Prostate gland (tissue), 2 donors: ENCODE results near the gene MUC20. TPM values are rescaled to one million over a fixed set of nuclear protein-coding genes. Genes with fewer than 3 reads are reported as not detected.

Source experiments
- DNase-seq: peaks from one replicate; pipeline ENCODE4 v3.0.0-alpha.2; 2019; ENCODE audit warnings: low spot score
- H3K27ac ChIP-seq, 2 donors: fragments of 200-600 bp; sonication (generic); 2 replicates each; pipeline ENCODE4 v1.5.1; 2017 to 2019
- H3K27me3 ChIP-seq: fragments of 200-600 bp; sonication (generic); replicated peaks from 2 replicates; pipeline ENCODE4 v1.5.1; 2019; ENCODE audit not compliant: insufficient read depth
- H3K36me3 ChIP-seq, 2 donors: fragments of 200-600 bp; sonication (generic); 1 replicate in 1 of 2; 2 replicates in 1 of 2; pipeline versions ENCODE4 v1.5.1 to v1.8.1; 2017 to 2019
- H3K4me1 ChIP-seq: fragments of 200-600 bp; sonication (generic); replicated peaks from 2 replicates; pipeline ENCODE4 v1.5.1; 2019
- H3K4me3 ChIP-seq, 2 donors: fragments of 200-600 bp; sonication (generic); 2 replicates each; pipeline ENCODE4 v1.5.1; 2017 to 2019
- H3K9me3 ChIP-seq: fragments of 200-600 bp; sonication (generic); 2 replicates; pipeline ENCODE4 v1.5.1; 2017
- POLR2A ChIP-seq: fragments of 450-650 bp; IDR thresholded peaks from one replicate; pipeline ENCODE4 v1.6.1; 2016; ENCODE audit warnings: antibody characterized with exemption, mild to moderate bottlenecking
- POLR2AphosphoS5 ChIP-seq: sonication (generic); formaldehyde crosslinking; IDR thresholded peaks from one replicate; pipeline ENCODE4 v1.6.1; 2017; ENCODE audit warnings: antibody characterized with exemption
- WGBS: methylation state at CpG from one replicate; pipeline ENCODE4 v1.1.5; 2018; 5-methylcytosine and 5-hydroxymethylcytosine counted together
- intact Hi-C: fragments of 100-400 bp; cut with DNase I; formaldehyde crosslinking; loops from one replicate; pipeline ENCODE4 v1.14.2; 2022
- total RNA-seq, 2 donors: library from RNA; depleted of rRNA; stranded (reverse); fragments of >200 nt; gene quantifications; one replicate each; pipeline ENCODE4 v1.1.0, GENCODE V29; 2016
- TF ChIP-seq, protein P1 (sequence below), 4 experiments: fragments of 200-600 bp in 2 of 4; fragments of 450-650 bp in 2 of 4; sonication (generic) in 2 of 4; IDR thresholded peaks; 1 replicate in 3 of 4; 2 replicates in 1 of 4; pipeline ENCODE4 v1.5.1; 2016 to 2019; ENCODE audit warnings: antibody characterized with exemption in 4 of 4, mild to moderate bottlenecking in 2 of 4, moderate library complexity in 2 of 4

The MUC20 gene
- total RNA-seq, 2 donors from 2014 or later, result 17.9 to 49.0 TPM

DNA sequence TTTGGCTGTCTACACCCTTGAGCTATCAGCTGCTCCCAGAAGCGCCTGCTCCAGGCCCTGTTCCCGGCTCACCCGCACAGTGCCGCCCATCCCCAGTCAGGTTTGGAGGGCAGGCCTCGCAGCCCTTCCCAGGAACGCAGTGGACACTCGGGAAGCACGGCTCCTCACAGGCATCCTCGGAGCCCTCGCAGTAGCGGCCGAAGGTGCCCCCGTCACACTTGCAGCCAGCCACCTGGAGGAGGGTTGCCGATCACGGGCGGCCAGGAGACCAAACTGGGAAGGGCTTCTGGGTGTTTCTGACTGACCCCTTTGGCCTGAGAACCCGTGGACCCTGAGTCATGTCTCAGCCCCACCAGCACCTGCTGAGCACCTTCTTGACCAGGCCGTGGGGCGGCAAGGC is 33.4 kb downstream of the MUC20 start:
- H3K4me3 ChIP-seq, result no peak overlapping the region
- no peaks in the 10 kb centered on the region for H3K9me3 ChIP-seq
- H3K36me3 ChIP-seq, result no peaks in the 10 kb centered on the region
- no peaks in the 10 kb centered on the region for H3K27me3 ChIP-seq
- WGBS, result 93% methylated on average over 19 of the region's 19 CpGs
- no peaks in the 10 kb centered on the region for H3K4me1 ChIP-seq
- intact Hi-C loops, result no loop called here
- TF ChIP-seq POLR2AphosphoS5, result no peak
- TF ChIP-seq, protein P1, sequence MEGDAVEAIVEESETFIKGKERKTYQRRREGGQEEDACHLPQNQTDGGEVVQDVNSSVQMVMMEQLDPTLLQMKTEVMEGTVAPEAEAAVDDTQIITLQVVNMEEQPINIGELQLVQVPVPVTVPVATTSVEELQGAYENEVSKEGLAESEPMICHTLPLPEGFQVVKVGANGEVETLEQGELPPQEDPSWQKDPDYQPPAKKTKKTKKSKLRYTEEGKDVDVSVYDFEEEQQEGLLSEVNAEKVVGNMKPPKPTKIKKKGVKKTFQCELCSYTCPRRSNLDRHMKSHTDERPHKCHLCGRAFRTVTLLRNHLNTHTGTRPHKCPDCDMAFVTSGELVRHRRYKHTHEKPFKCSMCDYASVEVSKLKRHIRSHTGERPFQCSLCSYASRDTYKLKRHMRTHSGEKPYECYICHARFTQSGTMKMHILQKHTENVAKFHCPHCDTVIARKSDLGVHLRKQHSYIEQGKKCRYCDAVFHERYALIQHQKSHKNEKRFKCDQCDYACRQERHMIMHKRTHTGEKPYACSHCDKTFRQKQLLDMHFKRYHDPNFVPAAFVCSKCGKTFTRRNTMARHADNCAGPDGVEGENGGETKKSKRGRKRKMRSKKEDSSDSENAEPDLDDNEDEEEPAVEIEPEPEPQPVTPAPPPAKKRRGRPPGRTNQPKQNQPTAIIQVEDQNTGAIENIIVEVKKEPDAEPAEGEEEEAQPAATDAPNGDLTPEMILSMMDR (IDR thresholded peaks at IDR 0.05), result no peak
- no peak for TF ChIP-seq POLR2A
- H3K27ac ChIP-seq, result no peak overlapping the region
- no peak for DNase-seq

DNA sequence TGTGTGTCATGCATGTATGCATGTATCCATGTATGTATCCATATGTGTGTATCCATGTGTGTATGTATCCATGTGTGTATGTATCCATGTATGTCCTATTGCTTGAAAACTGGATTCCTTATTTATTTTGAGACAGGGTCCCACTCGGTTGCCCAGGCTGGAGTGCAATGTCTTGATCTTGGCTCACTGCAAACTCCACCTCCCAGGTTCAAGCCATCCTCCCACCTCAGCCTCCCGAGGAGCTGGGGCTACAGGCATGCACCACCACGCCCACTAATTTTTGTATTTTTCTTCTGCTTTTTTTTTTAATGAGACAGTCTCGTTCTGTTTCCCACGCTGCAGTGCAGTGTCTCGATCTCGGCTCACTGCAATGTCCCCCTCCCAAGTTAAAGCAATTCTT is 34.1 kb downstream of the MUC20 start:
- Histone ChIP-seq H3K4me1 (no peaks in the 10 kb centered on the region), H3K4me3 (no peak overlapping the region), H3K9me3 (no peaks in the 10 kb centered on the region), H3K27me3 (no peaks in the 10 kb centered on the region), H3K27ac (no peak overlapping the region), H3K36me3 (no peaks in the 10 kb centered on the region)
- 91% methylated on average over 7 of the region's 7 CpGs for WGBS
- TF ChIP-seq, protein P1 (IDR thresholded peaks at IDR 0.05), result no peak
- TF ChIP-seq POLR2AphosphoS5 (no peak), POLR2A (no peak)
- intact Hi-C loops, result no loop called here
- no peak for DNase-seq

DNA sequence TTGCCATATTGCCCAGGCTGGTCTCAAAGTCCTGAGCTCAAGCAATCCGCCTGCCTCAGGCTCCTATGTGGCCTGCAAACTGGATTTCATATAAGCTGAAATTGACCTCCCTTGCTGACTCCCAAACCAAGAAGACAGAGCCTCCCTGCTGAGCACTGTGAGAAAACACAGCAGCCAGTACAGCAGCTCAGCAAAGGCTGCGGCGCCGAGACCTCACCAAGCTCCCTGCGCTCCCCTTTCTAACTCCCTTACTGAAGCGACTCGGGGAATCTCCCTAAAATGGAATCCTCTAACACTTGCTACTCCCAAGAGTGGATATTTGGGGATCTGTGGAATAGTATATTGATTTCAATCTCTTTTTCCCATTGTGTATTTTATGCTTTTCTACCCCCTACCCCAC is 34.6 kb downstream of the MUC20 start:
- intact Hi-C loops, result no loop called here
- 100% methylated on average over 7 of the region's 7 CpGs for WGBS
- TF ChIP-seq, protein P1 (IDR thresholded peaks at IDR 0.05), result no peak
- TF ChIP-seq POLR2A, result no peak
- Histone ChIP-seq H3K4me3 (no peak overlapping the region), H3K27me3 (no peaks in the 10 kb centered on the region), H3K27ac (no peak overlapping the region), H3K9me3 (no peaks in the 10 kb centered on the region), H3K4me1 (no peaks in the 10 kb centered on the region), H3K36me3 (no peaks in the 10 kb centered on the region)
- DNase-seq, result no peak

DNA sequence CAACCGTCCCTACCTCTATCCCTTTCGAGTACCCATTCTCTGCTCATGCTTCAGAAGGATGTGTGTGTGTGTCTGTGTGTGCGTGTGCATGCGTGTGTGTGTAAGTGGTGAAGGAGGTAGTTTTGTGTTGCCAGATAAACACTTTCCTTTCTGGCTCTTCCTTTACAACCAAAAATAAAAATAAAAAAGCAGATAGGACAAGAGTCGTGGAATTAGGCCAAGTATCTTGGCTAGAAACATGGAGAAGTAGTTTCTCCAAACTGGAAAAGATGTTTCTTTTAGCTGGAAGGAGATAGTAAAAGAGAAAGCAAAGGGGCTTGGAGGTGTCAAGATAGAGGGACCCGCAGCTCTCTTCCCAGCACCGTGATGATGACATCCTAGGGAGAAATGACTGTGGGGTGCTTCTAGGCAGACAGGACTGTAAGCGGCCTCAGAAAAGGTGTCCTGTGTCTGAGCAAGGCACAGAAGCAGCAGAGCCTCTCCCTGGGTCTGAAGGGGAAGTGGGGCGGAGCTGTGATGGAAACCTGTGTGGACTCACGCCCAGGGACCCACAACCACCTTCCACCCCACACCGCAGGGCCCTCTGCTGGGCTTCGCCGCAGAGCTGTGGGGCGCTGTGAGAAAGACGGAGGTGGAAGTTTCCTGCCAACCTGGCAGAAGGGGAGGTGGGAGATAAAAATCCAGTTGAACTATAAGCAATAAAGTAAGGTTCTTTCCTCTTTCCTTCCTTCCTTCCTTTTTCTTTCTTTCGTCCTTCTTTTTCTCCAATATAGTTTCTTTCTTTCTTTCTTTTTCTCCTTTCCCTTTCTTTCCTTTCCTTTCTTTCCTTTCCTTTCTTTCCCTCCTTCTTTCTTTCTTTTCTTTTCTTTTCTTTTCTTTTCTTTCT is 35.3 kb downstream of the MUC20 start:
- WGBS, result 71% methylated on average over 16 of the region's 16 CpGs
- H3K4me1 ChIP-seq, result no peaks in the 10 kb centered on the region
- peaks cover 3% of the 10 kb centered on the region for H3K27me3 ChIP-seq
- no peak overlapping the region for H3K4me3 ChIP-seq
- intact Hi-C loops, result no loop called here
- no peaks in the 10 kb centered on the region for H3K36me3 ChIP-seq
- DNase-seq, result no peak
- no peaks in the 10 kb centered on the region for H3K9me3 ChIP-seq
- no peak overlapping the region for H3K27ac ChIP-seq
- TF ChIP-seq POLR2A, result no peak
- TF ChIP-seq, protein P1 (IDR thresholded peaks at IDR 0.05), result no peak
- TF ChIP-seq POLR2AphosphoS5, result no peak

DNA sequence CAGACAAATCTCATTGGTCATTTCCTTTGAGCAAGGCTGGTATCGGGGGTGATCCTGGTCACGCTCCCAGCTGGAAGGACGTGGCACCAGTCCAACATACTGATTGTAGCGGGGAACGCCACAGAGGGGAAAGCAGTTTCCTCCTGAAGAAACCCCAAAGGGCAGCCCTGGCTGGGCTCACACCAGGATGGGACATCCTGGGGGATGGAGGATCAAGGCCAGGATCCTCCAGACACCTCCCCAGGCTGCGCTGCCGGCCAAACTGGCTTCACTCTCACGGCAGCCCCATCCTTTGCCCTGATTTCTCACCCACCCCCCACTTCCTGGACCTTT is 36.6 kb downstream of the MUC20 start:
- Histone ChIP-seq H3K36me3 (no peaks in the 10 kb centered on the region), H3K4me1 (no peaks in the 10 kb centered on the region), H3K27me3 (peaks cover 3% of the 10 kb centered on the region), H3K9me3 (no peaks in the 10 kb centered on the region), H3K4me3 (no peak overlapping the region), H3K27ac (no peak overlapping the region)
- TF ChIP-seq, protein P1 (IDR thresholded peaks at IDR 0.05), result no peak
- TF ChIP-seq POLR2A (no peak), POLR2AphosphoS5 (no peak)
- 10% methylated on average over 8 of the region's 8 CpGs for WGBS
- intact Hi-C loops, result no loop called here
- DNase-seq, result no peak
